BLaER1 treated with 17β-estradiol and CSF1 and Interleukin-3, amounts not matched to agents 10 nM and 100 nM (cell line): ENCODE data around the gene ZNF532.

ENCODE experiments used
- H3K27ac ChIP-seq, 11 experiments: shearing (Covaris generic); formaldehyde crosslinking; 2 replicates each; pipeline ENCODE4 v1.8.1; 2022
- H3K27me3 ChIP-seq, 11 experiments: shearing (Covaris generic); formaldehyde crosslinking; 2 replicates each; pipeline ENCODE4 v1.8.1; 2022
- H3K36me3 ChIP-seq, 11 experiments: shearing (Covaris generic); formaldehyde crosslinking; 2 replicates each; pipeline ENCODE4 v1.8.1; 2022
- H3K4me1 ChIP-seq, 10 experiments: shearing (Covaris generic); formaldehyde crosslinking; 2 replicates each; pipeline ENCODE4 v1.8.1; 2022
- H3K4me2 ChIP-seq, 11 experiments: shearing (Covaris generic); formaldehyde crosslinking; 2 replicates each; pipeline ENCODE4 v1.8.1; 2022
- H3K4me3 ChIP-seq, 10 experiments: shearing (Covaris generic); formaldehyde crosslinking; 2 replicates each; pipeline ENCODE4 v1.8.1; 2022
- H3K9ac ChIP-seq, 11 experiments: shearing (Covaris generic); formaldehyde crosslinking; 2 replicates each; pipeline ENCODE4 v1.8.1; 2022
- H3K9me3 ChIP-seq, 11 experiments: shearing (Covaris generic); formaldehyde crosslinking; replicated peaks in 1 of 11; 2 replicates each; pipeline ENCODE4 v1.8.1; 2022
- H4K20me1 ChIP-seq, 11 experiments: shearing (Covaris generic); formaldehyde crosslinking; 2 replicates each; pipeline ENCODE4 v1.8.1; 2022
- Cebpa-rat ChIP-seq, 11 experiments: shearing (Covaris generic); IDR thresholded peaks; 2 replicates each; pipeline ENCODE4 v1.8.1; 2022

Gene ZNF532

GRCh38 chr18:58886864-58887612, 22.4 kb downstream of the ZNF532 start:
- peaks cover 21 to 37% (median 23%) of the 10 kb centered on the region in 10 experiments for H3K4me1 ChIP-seq
- peak overlapping the region; percentile 60 to 92 (median 77) for H3K4me2 ChIP-seq
- peak overlapping the region in 7 of 11 experiments; percentile 6 to 65 (median 52); a peak in 10 of 22 replicates for H3K27ac ChIP-seq

GRCh38 chr18:58887613-58887963, 22.9 kb downstream of the ZNF532 start:
- peak in 4 of 11 experiments; percentile 5 to 45 (median 24); a peak in 2 of 22 replicates for TF ChIP-seq Cebpa-rat (IDR thresholded peaks at IDR 0.05)
- no peaks in the 10 kb centered on the region for H3K36me3 ChIP-seq
- peak overlapping the region in 4 of 11 experiments; percentile 24 to 56 (median 32); a peak in 4 of 22 replicates for H3K9ac ChIP-seq
- peak overlapping the region in 6 of 11 experiments; percentile 6 to 65 (median 54); a peak in 9 of 22 replicates for H3K27ac ChIP-seq
- peaks cover 21 to 37% (median 23%) of the 10 kb centered on the region in 10 experiments for H3K4me1 ChIP-seq
- no peaks in the 10 kb centered on the region for H3K9me3 ChIP-seq
- peaks cover 31 to 82% (median 60%) of the 10 kb centered on the region in 11 experiments; a peak in 21 of 22 replicates for H3K27me3 ChIP-seq
- H4K20me1 ChIP-seq, result peaks cover 0 to 18% (median 8%) of the 10 kb centered on the region in 11 experiments; a peak in 10 of 22 replicates
- H3K4me3 ChIP-seq, result peak overlapping the region in 4 of 10 experiments; percentile 20 to 54 (median 45); a peak in 7 of 20 replicates
- H3K4me2 ChIP-seq, result peak overlapping the region; percentile 60 to 92 (median 77)

More at GRCh38 chr18:58886864-58887612, 22.4 kb downstream of the ZNF532 start:
- TF ChIP-seq Cebpa-rat (IDR thresholded peaks at IDR 0.05), result no peak; a peak in 2 of 22 replicates
- H3K9me3 ChIP-seq, result no peaks in the 10 kb centered on the region
- H3K4me3 ChIP-seq, result peak overlapping the region in 4 of 10 experiments; percentile 20 to 54 (median 45); a peak in 7 of 20 replicates
- H3K27me3 ChIP-seq, result peaks cover 27 to 82% (median 64%) of the 10 kb centered on the region in 11 experiments; a peak in 21 of 22 replicates
- H3K9ac ChIP-seq, result peak overlapping the region in 4 of 11 experiments; percentile 24 to 56 (median 32); a peak in 6 of 22 replicates
- no peaks in the 10 kb centered on the region for H3K36me3 ChIP-seq
- peaks cover 0 to 18% (median 8%) of the 10 kb centered on the region in 11 experiments; a peak in 10 of 22 replicates for H4K20me1 ChIP-seq

- Histone ChIP-seq H3K36me3 (no peaks in the 10 kb centered on the region), H3K27me3 (peaks cover 40 to 81% (median 60%) of the 10 kb centered on the region in 11 experiments), H3K9ac (no peak overlapping the region), H3K4me3 (no peak overlapping the region), H3K9me3 (no peaks in the 10 kb centered on the region), H3K4me1 (peaks cover 24 to 39% (median 30%) of the 10 kb centered on the region in 10 experiments), H4K20me1 (peaks cover 0 to 11% (median 7%) of the 10 kb centered on the region in 11 experiments; a peak in 7 of 22 replicates), H3K4me2 (peak overlapping the region in 8 of 11 experiments; percentile 4 to 55 (median 34); a peak in 10 of 22 replicates), H3K27ac (no peak overlapping the region)
- TF ChIP-seq Cebpa-rat (IDR thresholded peaks at IDR 0.05), result no peak
Measured at GRCh38 chr18:58891776-58892175, 27.1 kb downstream of the ZNF532 start.

- peaks cover 38 to 81% (median 62%) of the 10 kb centered on the region in 11 experiments for H3K27me3 ChIP-seq
- no peak overlapping the region for H3K4me3 ChIP-seq
- peaks cover 18 to 35% (median 28%) of the 10 kb centered on the region in 10 experiments for H3K4me1 ChIP-seq
- TF ChIP-seq Cebpa-rat (IDR thresholded peaks at IDR 0.05), result no peak
- H3K9me3 ChIP-seq, result no peaks in the 10 kb centered on the region
- H3K27ac ChIP-seq, result no peak overlapping the region
- peaks cover 0 to 7% (median under 1%) of the 10 kb centered on the region in 11 experiments; a peak in 4 of 22 replicates for H4K20me1 ChIP-seq
- H3K9ac ChIP-seq, result no peak overlapping the region
- H3K36me3 ChIP-seq, result no peaks in the 10 kb centered on the region
- no peak overlapping the region; a peak in 1 of 22 replicates for H3K4me2 ChIP-seq
Measured at GRCh38 chr18:58892488-58892887, 27.8 kb downstream of the ZNF532 start.

GRCh38 chr18:58893388-58894099, 28.9 kb downstream of the ZNF532 start:
- Histone ChIP-seq H3K4me3 (no peak overlapping the region), H3K9me3 (no peaks in the 10 kb centered on the region), H3K36me3 (no peaks in the 10 kb centered on the region), H3K9ac (no peak overlapping the region), H3K27ac (no peak overlapping the region), H4K20me1 (peaks cover 0 to 7% (median 0%) of the 10 kb centered on the region in 11 experiments; a peak in 2 of 22 replicates), H3K4me1 (peaks cover 11 to 25% (median 19%) of the 10 kb centered on the region in 10 experiments), H3K27me3 (peaks cover 38 to 84% (median 65%) of the 10 kb centered on the region in 11 experiments), H3K4me2 (no peak overlapping the region)
- no peak for TF ChIP-seq Cebpa-rat (IDR thresholded peaks at IDR 0.05)

- H3K9me3 ChIP-seq, result no peaks in the 10 kb centered on the region
- H3K4me1 ChIP-seq, result peaks cover 11 to 22% (median 17%) of the 10 kb centered on the region in 10 experiments
- H3K9ac ChIP-seq, result no peak overlapping the region
- H3K27me3 ChIP-seq, result peaks cover 34 to 76% (median 57%) of the 10 kb centered on the region in 11 experiments
- H3K4me3 ChIP-seq, result no peak overlapping the region
- H4K20me1 ChIP-seq, result peaks cover 0 to 7% (median 0%) of the 10 kb centered on the region in 11 experiments; a peak in 1 of 22 replicates
- no peak overlapping the region for H3K4me2 ChIP-seq
- TF ChIP-seq Cebpa-rat (IDR thresholded peaks at IDR 0.05), result no peak
- no peak overlapping the region for H3K27ac ChIP-seq
- H3K36me3 ChIP-seq, result no peaks in the 10 kb centered on the region
Measured at GRCh38 chr18:58894930-58895329, 30.3 kb downstream of the ZNF532 start.

- Histone ChIP-seq H3K9ac (no peak overlapping the region), H3K9me3 (no peaks in the 10 kb centered on the region), H3K36me3 (no peaks in the 10 kb centered on the region), H3K4me1 (peaks cover 11 to 22% (median 17%) of the 10 kb centered on the region in 10 experiments), H4K20me1 (peaks cover 0 to 7% (median 0%) of the 10 kb centered on the region in 11 experiments; a peak in 1 of 22 replicates), H3K4me3 (no peak overlapping the region), H3K27me3 (peaks cover 32 to 76% (median 56%) of the 10 kb centered on the region in 11 experiments), H3K4me2 (no peak overlapping the region; a peak in 1 of 22 replicates), H3K27ac (no peak overlapping the region)
- no peak for TF ChIP-seq Cebpa-rat (IDR thresholded peaks at IDR 0.05)
Measured at GRCh38 chr18:58895385-58895784, 30.7 kb downstream of the ZNF532 start.

GRCh38 chr18:58896268-58896667, 31.6 kb downstream of the ZNF532 start:
- Histone ChIP-seq H3K36me3 (no peaks in the 10 kb centered on the region), H3K27ac (no peak overlapping the region), H4K20me1 (peaks cover 0 to 7% (median 0%) of the 10 kb centered on the region in 11 experiments; a peak in 1 of 22 replicates), H3K9me3 (no peaks in the 10 kb centered on the region), H3K4me3 (no peak overlapping the region), H3K9ac (no peak overlapping the region), H3K4me2 (peak overlapping the region; percentile 36 to 76 (median 53); a peak in 19 of 22 replicates), H3K27me3 (peaks cover 24 to 69% (median 49%) of the 10 kb centered on the region in 11 experiments), H3K4me1 (peaks cover 11 to 22% (median 17%) of the 10 kb centered on the region in 10 experiments)
- TF ChIP-seq Cebpa-rat (IDR thresholded peaks at IDR 0.05), result no peak
